GM12878 (cell line): ENCODE data around the gene ARL15. TPM values are rescaled to one million over a fixed set of nuclear protein-coding genes. Genes with fewer than 3 reads are reported as not detected.

Experiments used
- ATAC-seq: fragments of 200-7000 bp; cut with Tn5 transposase; 3 replicates; pipeline ENCODE4 v1.9.1; 2020; ENCODE audit warnings: mild to moderate bottlenecking, moderate library complexity
- BruUV-seq: library from RNA; stranded (reverse); fragments of 400-500 nt; replicated peaks from 2 replicates; lab custom pipeline; 2021; lab: Mats Ljungman, UMichigan
- CTCF ChIA-PET: fragments of 300-600 bp; sonication (Branson Sonifier 250); formaldehyde crosslinking; extraction: SDS; loops from one replicate; lab custom pipeline; 2021; ENCODE audit warnings: inconsistent platforms; lab: Yijun Ruan, JAX
- POLR2A ChIA-PET: fragments of 350-600 bp; formaldehyde crosslinking; extraction: SDS; loops from one replicate; lab custom pipeline; 2021; ENCODE audit warnings: inconsistent platforms; lab: Charles Lee
- RAD21 ChIA-PET: fragments of 300-600 bp; sonication (Branson Sonifier 250); formaldehyde crosslinking; loops from one replicate; lab custom pipeline; 2023; ENCODE audit warnings: antibody characterized with exemption; ENCODE audit not compliant: unreplicated experiment; lab: Charles Lee
- SMC1A ChIA-PET: fragments of 300-600 bp; sonication (Branson Sonifier 250); formaldehyde crosslinking; loops from one replicate; lab custom pipeline; 2023; ENCODE audit not compliant: unreplicated experiment, uncharacterized antibody; lab: Charles Lee
- DNase-seq: peaks from one replicate; pipeline ENCODE4 v3.0.0-alpha.2; 2011; ENCODE audit warnings: low read depth, low spot score
- FAIRE-seq: peaks from 3 replicates; lab custom pipeline; 2011; peaks lifted over from hg19 to GRCh38; lab: Jason Lieb, UNC
- H2AFZ ChIP-seq: 2 replicates; pipeline ENCODE4 v1.6.0; 2011; ENCODE audit warnings: low read depth, low read length, control low read depth; ENCODE audit not compliant: control insufficient read depth
- H3K27ac ChIP-seq: 2 replicates; pipeline ENCODE4 v1.5.1; 2011; ENCODE audit warnings: control low read depth; ENCODE audit not compliant: control insufficient read depth, insufficient read depth
- H3K27me3 ChIP-seq, 2 experiments: replicated peaks in 1 of 2; 2 replicates each; pipeline versions ENCODE4 v1.6.0 to v1.6.1; 2011; ENCODE audit warnings: low read length in 1 of 2; ENCODE audit not compliant: control insufficient read depth in 2 of 2, insufficient read depth in 2 of 2
- H3K36me3 ChIP-seq, 2 experiments: 2 replicates each; pipeline ENCODE4 v1.5.1; 2011; ENCODE audit warnings: low read length in 1 of 2; ENCODE audit not compliant: control insufficient read depth in 2 of 2, insufficient read depth in 2 of 2
- H3K4me1 ChIP-seq: 2 replicates; pipeline ENCODE4 v1.6.1; 2011; ENCODE audit warnings: mild to moderate bottlenecking, low read length, moderate library complexity, mixed read lengths; ENCODE audit not compliant: control insufficient read depth, insufficient read depth
- H3K4me2 ChIP-seq: 2 replicates; pipeline ENCODE4 v1.6.0; 2011; ENCODE audit warnings: control low read depth; ENCODE audit not compliant: control insufficient read depth, insufficient read depth
- H3K4me3 ChIP-seq: fragments of 200-600 bp; sonication (generic); 2 replicates; pipeline ENCODE4 v1.5.1; 2016
- H3K79me2 ChIP-seq: 2 replicates; pipeline ENCODE4 v1.6.0; 2011; ENCODE audit warnings: low read length; ENCODE audit not compliant: control insufficient read depth, insufficient read depth
- H3K9ac ChIP-seq: 2 replicates; pipeline ENCODE4 v1.8.0; 2011; ENCODE audit warnings: low read length, control low read depth, mixed read lengths; ENCODE audit not compliant: control insufficient read depth, insufficient read depth
- H3K9me3 ChIP-seq: replicated peaks from 3 replicates; pipeline ENCODE4 v1.5.1; 2011; ENCODE audit warnings: mild to moderate bottlenecking, low read length; ENCODE audit not compliant: control insufficient read depth, insufficient read depth
- H4K20me1 ChIP-seq: 2 replicates; pipeline ENCODE4 v1.6.0; 2011; ENCODE audit not compliant: control insufficient read depth, insufficient read depth
- ETV6 ChIP-seq, 2 experiments: fragments of 450-650 bp in 1 of 2; IDR thresholded peaks in 1 of 2; conservative IDR thresholded peaks in 1 of 2; 2 replicates each; pipeline ENCODE4 v1.6.1; 2014; ENCODE audit warnings: antibody characterized with exemption in 1 of 2, borderline replicate concordance in 1 of 2, low read depth in 1 of 2, mild to moderate bottlenecking in 1 of 2, moderate library complexity in 1 of 2
- HSF1 ChIP-seq: fragments of 150-350 bp; IDR thresholded peaks from 2 replicates; pipeline ENCODE4 v1.6.1; 2014; ENCODE audit warnings: mild to moderate bottlenecking, low read depth, low read length
- PAX5 ChIP-seq: IDR thresholded peaks from 2 replicates; pipeline ENCODE4 v1.6.1; 2011; ENCODE audit warnings: low read depth, low read length, borderline replicate concordance
- RAD51 ChIP-seq: fragments of 450-650 bp; IDR thresholded peaks from 2 replicates; pipeline ENCODE4 v1.6.1; 2016; ENCODE audit warnings: moderate library complexity, mild to moderate bottlenecking, inconsistent platforms
- RCOR1 ChIP-seq: conservative IDR thresholded peaks from 2 replicates; pipeline ENCODE4 v1.6.1; 2012; ENCODE audit warnings: low read depth, low read length, improper control_type of control experiment
- STAT3 ChIP-seq: IDR thresholded peaks from 2 replicates; pipeline ENCODE4 v1.6.1; 2011; ENCODE audit warnings: low read depth, low read length, improper control_type of control experiment
- YBX1 ChIP-seq: fragments of 450-650 bp; IDR thresholded peaks from 2 replicates; pipeline ENCODE4 v1.6.1; 2016; ENCODE audit warnings: antibody characterized with exemption
- ZNF592 ChIP-seq: fragments of 450-650 bp; IDR thresholded peaks from 2 replicates; pipeline ENCODE4 v1.6.1; 2017; ENCODE audit warnings: mild to moderate bottlenecking, moderate library complexity
- ZSCAN29 ChIP-seq: fragments of 450-650 bp; IDR thresholded peaks from 2 replicates; pipeline ENCODE4 v1.6.1; 2017; ENCODE audit warnings: mild to moderate bottlenecking, moderate library complexity
- WGBS: methylation state at CpG from one replicate; pipeline ENCODE4 v1.1.6; 2016; ENCODE audit warnings: low lambda C conversion rate; ENCODE audit not compliant: insufficient replicate concordance, insufficient coverage; ENCODE audit errors: missing lambda C conversion rate; 5-methylcytosine and 5-hydroxymethylcytosine counted together
- in situ Hi-C: fragments of 300-500 bp; cut with MboI; formaldehyde crosslinking; loops from 9 replicates; pipeline ENCODE4 v1.14.3; 2018; ENCODE audit warnings: mixed read lengths
- intact Hi-C: fragments of 100-400 bp; cut with micrococcal nuclease; formaldehyde crosslinking; loops from one replicate; pipeline ENCODE4 v1.14.2; 2022; ENCODE audit not compliant: unreplicated experiment
- polyA plus RNA-seq, 11 experiments: library from polyadenylated mRNA; depleted of rRNA in 4 of 11; unstranded in 6 of 11; stranded (reverse) in 5 of 11; fragments of >200 nt; fragmentation: Nextera tagmentation in 4 of 11; fragmentation: Illumina TruSeq in 1 of 11; extraction: Ambion mirVana in 4 of 11; extraction: Trizol in 1 of 11; gene quantifications; 1 replicate in 1 of 11; 2 replicates in 10 of 11; pipeline versions ENCODE4 v1.2.1 to v1.2.3, GENCODE V29; 2011 to 2016; ENCODE audit warnings: inconsistent platforms in 2 of 11, missing spikeins in 2 of 11, low read depth in 1 of 11
- total RNA-seq, 4 experiments: library from RNA; depleted of rRNA in 3 of 4; stranded (reverse); fragments of >200 nt in 3 of 4; fragmentation: Illumina TruSeq in 1 of 4; extraction: Trizol in 1 of 4; gene quantifications; 2 replicates each; pipeline versions ENCODE4 v1.2.1 to v1.2.3, GENCODE V29; 2013 to 2021
- TF ChIP-seq, protein P1 (sequence below): IDR thresholded peaks from 2 replicates; pipeline ENCODE4 v1.6.1; 2011; ENCODE audit warnings: low read depth, mild to moderate bottlenecking, low read length, moderate library complexity, borderline replicate concordance; ENCODE audit errors: extremely low read depth
- TF ChIP-seq, protein P2 (sequence below): IDR thresholded peaks from 2 replicates; pipeline ENCODE4 v1.6.1; 2011; ENCODE audit warnings: borderline replicate concordance, low read depth, mild to moderate bottlenecking, moderate library complexity, low read length; ENCODE audit not compliant: insufficient read depth, poor library complexity, severe bottlenecking
- TF ChIP-seq, protein P3 (sequence below): fragments of 450-650 bp; IDR thresholded peaks from 2 replicates; pipeline ENCODE4 v1.6.1; 2017; ENCODE audit warnings: mild to moderate bottlenecking, low read depth, inconsistent platforms; ENCODE audit not compliant: poor library complexity, severe bottlenecking

Gene ARL15
- total and polyA plus RNA-seq, 10 of the 15 experiments (the other 5 are each of a cell fraction or from before 2014, with no cell fraction given), result 3.6 to 11.0 (median 7.7) TPM

DNA sequence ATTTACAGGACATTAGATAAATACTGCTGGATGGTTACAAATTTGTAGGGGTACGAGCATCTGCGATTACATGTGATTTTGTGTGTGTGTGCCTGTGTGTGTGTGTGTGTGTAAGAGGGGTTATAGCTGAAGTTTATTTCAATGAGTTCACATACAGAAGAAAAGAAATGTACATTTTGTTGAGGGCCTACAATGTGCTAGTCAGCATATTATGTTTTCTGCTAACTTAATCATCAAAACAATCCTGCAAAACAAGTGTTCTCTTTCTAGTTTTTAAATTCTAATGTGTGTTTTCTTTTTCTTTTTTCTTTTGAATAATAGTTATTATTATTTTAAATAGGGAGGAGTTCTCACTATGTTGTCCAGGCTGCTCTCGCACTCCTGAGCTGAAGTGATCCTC is 305.7 kb downstream of the ARL15 start:
- Histone ChIP-seq H2AFZ (no peak overlapping the region), H3K4me3 (no peak overlapping the region), H3K27me3 (no peaks in the 10 kb centered on the region), H3K4me2 (no peak overlapping the region), H3K36me3 (no peaks in the 10 kb centered on the region), H4K20me1 (no peaks in the 10 kb centered on the region), H3K79me2 (no peaks in the 10 kb centered on the region), H3K27ac (no peak overlapping the region), H3K9ac (no peak overlapping the region), H3K9me3 (no peaks in the 10 kb centered on the region), H3K4me1 (no peaks in the 10 kb centered on the region)
- ATAC-seq (no peak), FAIRE-seq (no peak), DNase-seq (no peak)
- intact Hi-C loops (no loop called here), in situ Hi-C loops (no loop called here)
- POLR2A ChIA-PET, result interaction anchor here (0.6 kb wide), 1 partner anchor 1309 kb away, joined by 3 read pairs; no protein-coding TSS in a partner anchor
- no TSS peak for BruUV-seq
- RAD21 ChIA-PET, result no interaction called here
- no peak for TF ChIP-seq PAX5
- TF ChIP-seq, protein P1, sequence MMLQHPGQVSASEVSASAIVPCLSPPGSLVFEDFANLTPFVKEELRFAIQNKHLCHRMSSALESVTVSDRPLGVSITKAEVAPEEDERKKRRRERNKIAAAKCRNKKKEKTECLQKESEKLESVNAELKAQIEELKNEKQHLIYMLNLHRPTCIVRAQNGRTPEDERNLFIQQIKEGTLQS, result no peak
- no peak for TF ChIP-seq ZSCAN29
- TF ChIP-seq RAD51, result no peak
- TF ChIP-seq RCOR1, result no peak
- TF ChIP-seq, protein P2, sequence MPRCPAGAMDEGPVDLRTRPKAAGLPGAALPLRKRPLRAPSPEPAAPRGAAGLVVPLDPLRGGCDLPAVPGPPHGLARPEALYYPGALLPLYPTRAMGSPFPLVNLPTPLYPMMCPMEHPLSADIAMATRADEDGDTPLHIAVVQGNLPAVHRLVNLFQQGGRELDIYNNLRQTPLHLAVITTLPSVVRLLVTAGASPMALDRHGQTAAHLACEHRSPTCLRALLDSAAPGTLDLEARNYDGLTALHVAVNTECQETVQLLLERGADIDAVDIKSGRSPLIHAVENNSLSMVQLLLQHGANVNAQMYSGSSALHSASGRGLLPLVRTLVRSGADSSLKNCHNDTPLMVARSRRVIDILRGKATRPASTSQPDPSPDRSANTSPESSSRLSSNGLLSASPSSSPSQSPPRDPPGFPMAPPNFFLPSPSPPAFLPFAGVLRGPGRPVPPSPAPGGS, result no peak
- TF ChIP-seq ETV6 (conservative IDR thresholded peaks at IDR 0.05 in 1 of 2, IDR thresholded peaks at IDR 0.05 in 1 of 2; ENCODE audit: borderline replicate concordance in 1 of 2, low read depth in 1 of 2), result no peak
- TF ChIP-seq YBX1, result no peak
- TF ChIP-seq HSF1, result no peak
- TF ChIP-seq, protein P3, sequence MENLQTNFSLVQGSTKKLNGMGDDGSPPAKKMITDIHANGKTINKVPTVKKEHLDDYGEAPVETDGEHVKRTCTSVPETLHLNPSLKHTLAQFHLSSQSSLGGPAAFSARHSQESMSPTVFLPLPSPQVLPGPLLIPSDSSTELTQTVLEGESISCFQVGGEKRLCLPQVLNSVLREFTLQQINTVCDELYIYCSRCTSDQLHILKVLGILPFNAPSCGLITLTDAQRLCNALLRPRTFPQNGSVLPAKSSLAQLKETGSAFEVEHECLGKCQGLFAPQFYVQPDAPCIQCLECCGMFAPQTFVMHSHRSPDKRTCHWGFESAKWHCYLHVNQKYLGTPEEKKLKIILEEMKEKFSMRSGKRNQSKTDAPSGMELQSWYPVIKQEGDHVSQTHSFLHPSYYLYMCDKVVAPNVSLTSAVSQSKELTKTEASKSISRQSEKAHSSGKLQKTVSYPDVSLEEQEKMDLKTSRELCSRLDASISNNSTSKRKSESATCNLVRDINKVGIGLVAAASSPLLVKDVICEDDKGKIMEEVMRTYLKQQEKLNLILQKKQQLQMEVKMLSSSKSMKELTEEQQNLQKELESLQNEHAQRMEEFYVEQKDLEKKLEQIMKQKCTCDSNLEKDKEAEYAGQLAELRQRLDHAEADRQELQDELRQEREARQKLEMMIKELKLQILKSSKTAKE, result no peak
- TF ChIP-seq ZNF592, result no peak
- no peak for TF ChIP-seq STAT3
- CTCF ChIA-PET, result no interaction called here
- WGBS, result 79% methylated on average over 3 of the region's 3 CpGs
- SMC1A ChIA-PET, result interaction anchor here (0.8 kb wide), 1 partner anchor 64 kb away, joined by 3 read pairs; no protein-coding TSS in a partner anchor
